SU-DHL-6 (cell line): ENCODE data around the gene HRG.

Experiments
- EZH2phosphoT487 ChIP-seq: fragments of 200-600 bp; sonication (generic), shearing (Covaris generic); conservative IDR thresholded peaks from 2 replicates; pipeline ENCODE4 v1.6.1; 2018; ENCODE audit warnings: mild to moderate bottlenecking, antibody characterized with exemption, low read length, moderate library complexity, mixed read lengths
- TF ChIP-seq, protein P1 (sequence below): fragments of 200-600 bp; sonication (generic); IDR thresholded peaks from one replicate; pipeline ENCODE4 v1.5.1; 2017; ENCODE audit warnings: antibody characterized with exemption, mild to moderate bottlenecking, low read length, moderate library complexity; ENCODE audit not compliant: insufficient read depth, poor library complexity, severe bottlenecking

DNA sequence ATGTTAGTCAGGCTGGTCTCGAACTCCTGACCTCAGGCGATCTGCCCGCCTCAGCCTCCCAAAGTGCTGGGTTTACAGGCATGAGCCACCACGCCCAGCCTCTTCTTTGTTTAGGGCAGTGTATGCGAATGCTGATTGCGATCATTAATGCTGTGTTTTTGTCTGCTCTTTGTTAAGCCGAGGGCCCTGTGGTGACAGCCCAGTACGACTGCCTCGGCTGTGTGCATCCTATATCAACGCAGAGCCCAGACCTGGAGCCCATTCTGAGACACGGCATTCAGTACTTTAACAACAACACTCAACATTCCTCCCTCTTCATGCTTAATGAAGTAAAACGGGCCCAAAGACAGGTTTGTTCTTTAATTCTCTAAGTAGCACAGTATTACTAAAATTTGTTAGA lies 59.1 kb downstream of the HRG start:
- TF ChIP-seq, protein P1, sequence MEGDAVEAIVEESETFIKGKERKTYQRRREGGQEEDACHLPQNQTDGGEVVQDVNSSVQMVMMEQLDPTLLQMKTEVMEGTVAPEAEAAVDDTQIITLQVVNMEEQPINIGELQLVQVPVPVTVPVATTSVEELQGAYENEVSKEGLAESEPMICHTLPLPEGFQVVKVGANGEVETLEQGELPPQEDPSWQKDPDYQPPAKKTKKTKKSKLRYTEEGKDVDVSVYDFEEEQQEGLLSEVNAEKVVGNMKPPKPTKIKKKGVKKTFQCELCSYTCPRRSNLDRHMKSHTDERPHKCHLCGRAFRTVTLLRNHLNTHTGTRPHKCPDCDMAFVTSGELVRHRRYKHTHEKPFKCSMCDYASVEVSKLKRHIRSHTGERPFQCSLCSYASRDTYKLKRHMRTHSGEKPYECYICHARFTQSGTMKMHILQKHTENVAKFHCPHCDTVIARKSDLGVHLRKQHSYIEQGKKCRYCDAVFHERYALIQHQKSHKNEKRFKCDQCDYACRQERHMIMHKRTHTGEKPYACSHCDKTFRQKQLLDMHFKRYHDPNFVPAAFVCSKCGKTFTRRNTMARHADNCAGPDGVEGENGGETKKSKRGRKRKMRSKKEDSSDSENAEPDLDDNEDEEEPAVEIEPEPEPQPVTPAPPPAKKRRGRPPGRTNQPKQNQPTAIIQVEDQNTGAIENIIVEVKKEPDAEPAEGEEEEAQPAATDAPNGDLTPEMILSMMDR: no peak
- no peak for TF ChIP-seq EZH2phosphoT487
